Upper lobe of left lung (tissue), 6 donors: ENCODE data around the gene ZBTB40. TPM values are rescaled to one million over a fixed set of nuclear protein-coding genes. Genes with fewer than 3 reads are reported as not detected.

Experiments
- ATAC-seq, 2 donors: fragments of 200-7000 bp; cut with Tn5 transposase; one replicate each; pipeline ENCODE4 v1.9.1; 2022; ENCODE audit warnings: mild to moderate bottlenecking in 2 of 2, moderate library complexity in 2 of 2; ENCODE audit not compliant: low FRiP score in 2 of 2
- DNase-seq, 2 donors: peaks; one replicate each; pipeline ENCODE4 v3.0.0-alpha.2; 2019 to 2020
- H3K27ac ChIP-seq, 4 donors: fragments of 200-600 bp; sonication (generic); one replicate each; pipeline ENCODE4 v1.5.1; 2016 to 2019
- H3K27me3 ChIP-seq, 4 donors: fragments of 200-600 bp; sonication (generic); one replicate each; pipeline ENCODE4 v1.5.1; 2017 to 2019
- H3K36me3 ChIP-seq, 4 donors: fragments of 200-600 bp; sonication (generic); one replicate each; pipeline ENCODE4 v1.5.1; 2016 to 2019
- H3K4me1 ChIP-seq, 4 donors: fragments of 200-600 bp; sonication (generic); one replicate each; pipeline ENCODE4 v1.5.1; 2018 to 2019
- H3K4me3 ChIP-seq, 4 donors: fragments of 200-600 bp; sonication (generic); one replicate each; pipeline ENCODE4 v1.5.1; 2017 to 2019; ENCODE audit warnings: mild to moderate bottlenecking in 2 of 4, moderate library complexity in 1 of 4
- H3K9me3 ChIP-seq, 4 donors: fragments of 200-600 bp; sonication (generic); one replicate each; pipeline ENCODE4 v1.5.1; 2018 to 2019
- EP300 ChIP-seq, 4 donors: sonication (generic); formaldehyde crosslinking; IDR thresholded peaks; one replicate each; pipeline ENCODE4 v1.5.1; 2017; ENCODE audit warnings: antibody characterized with exemption in 4 of 4, control low read depth in 2 of 4
- POLR2A ChIP-seq, 4 donors: fragments of 450-650 bp; IDR thresholded peaks; one replicate each; pipeline ENCODE4 v1.5.1; 2016 to 2017; ENCODE audit warnings: antibody characterized with exemption in 4 of 4, mild to moderate bottlenecking in 2 of 4
- POLR2AphosphoS5 ChIP-seq, 2 donors: sonication (generic); formaldehyde crosslinking; IDR thresholded peaks; one replicate each; pipeline ENCODE4 v1.5.1; 2017; ENCODE audit warnings: antibody characterized with exemption in 2 of 2
- WGBS, 2 donors: methylation state at CpG; one replicate each; pipeline ENCODE4 v1.1.5; 2017 to 2018; 5-methylcytosine and 5-hydroxymethylcytosine counted together
- total RNA-seq, 6 donors: library from RNA; depleted of rRNA in 4 of 6; stranded (reverse); fragments of >200 nt in 4 of 6; gene quantifications; one replicate each; pipeline versions ENCODE4 v1.1.0 to v1.2.1, GENCODE V29; 2016 to 2021
- TF ChIP-seq, protein P1 (sequence below), 6 experiments: fragments of 450-650 bp in 4 of 6; fragments of 200-600 bp in 2 of 6; sonication (generic) in 2 of 6; IDR thresholded peaks; one replicate each; pipeline ENCODE4 v1.5.1; 2016 to 2019; ENCODE audit warnings: antibody characterized with exemption in 6 of 6
- donor health status: DM: no; HTN: no; CAD: no; lungs with moderate emphysema.
- donor health status: DM: no; HTN: yes; CAD: no; lungs with severe emphysema.

ZBTB40 gene
- total RNA-seq, 6 donors from 2014 or later: 18.1 to 62.9 (median 24.1) TPM

DNA sequence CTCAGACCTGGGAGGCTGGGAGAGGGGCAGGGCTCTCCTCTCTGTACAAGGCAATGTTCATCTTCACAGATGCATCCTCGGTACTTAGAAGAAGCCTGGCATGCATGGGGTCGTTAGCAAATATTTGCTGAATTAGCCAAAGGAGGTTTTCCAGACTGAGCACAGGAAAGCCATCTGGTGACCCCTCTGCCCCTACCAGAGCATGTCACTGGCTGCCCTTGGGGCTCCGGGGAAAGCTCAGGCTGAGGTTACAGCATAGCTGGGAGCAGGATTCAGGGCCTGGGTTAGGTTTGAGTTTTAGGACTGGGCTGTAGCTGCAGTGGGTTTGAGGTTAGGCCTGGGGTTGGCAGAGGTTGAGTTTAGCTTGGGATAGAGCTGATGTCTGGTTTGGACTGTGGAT, 43.4 kb upstream of the ZBTB40 start:
- ATAC-seq (peak in 1 of 2 donors; percentile 14), DNase-seq (no peak)
- Histone ChIP-seq H3K36me3 (no peaks in the 10 kb centered on the region), H3K27ac (no peak overlapping the region), H3K27me3 (no peaks in the 10 kb centered on the region), H3K4me1 (peaks cover 5 to 10% (median 6%) of the 10 kb centered on the region in 4 donors), H3K4me3 (no peak overlapping the region), H3K9me3 (no peaks in the 10 kb centered on the region)
- no peak for TF ChIP-seq POLR2A (IDR thresholded peaks at IDR 0.05)
- TF ChIP-seq, protein P1, sequence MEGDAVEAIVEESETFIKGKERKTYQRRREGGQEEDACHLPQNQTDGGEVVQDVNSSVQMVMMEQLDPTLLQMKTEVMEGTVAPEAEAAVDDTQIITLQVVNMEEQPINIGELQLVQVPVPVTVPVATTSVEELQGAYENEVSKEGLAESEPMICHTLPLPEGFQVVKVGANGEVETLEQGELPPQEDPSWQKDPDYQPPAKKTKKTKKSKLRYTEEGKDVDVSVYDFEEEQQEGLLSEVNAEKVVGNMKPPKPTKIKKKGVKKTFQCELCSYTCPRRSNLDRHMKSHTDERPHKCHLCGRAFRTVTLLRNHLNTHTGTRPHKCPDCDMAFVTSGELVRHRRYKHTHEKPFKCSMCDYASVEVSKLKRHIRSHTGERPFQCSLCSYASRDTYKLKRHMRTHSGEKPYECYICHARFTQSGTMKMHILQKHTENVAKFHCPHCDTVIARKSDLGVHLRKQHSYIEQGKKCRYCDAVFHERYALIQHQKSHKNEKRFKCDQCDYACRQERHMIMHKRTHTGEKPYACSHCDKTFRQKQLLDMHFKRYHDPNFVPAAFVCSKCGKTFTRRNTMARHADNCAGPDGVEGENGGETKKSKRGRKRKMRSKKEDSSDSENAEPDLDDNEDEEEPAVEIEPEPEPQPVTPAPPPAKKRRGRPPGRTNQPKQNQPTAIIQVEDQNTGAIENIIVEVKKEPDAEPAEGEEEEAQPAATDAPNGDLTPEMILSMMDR (IDR thresholded peaks at IDR 0.05): no peak
- no peak for TF ChIP-seq EP300 (IDR thresholded peaks at IDR 0.05)
- TF ChIP-seq POLR2AphosphoS5 (IDR thresholded peaks at IDR 0.05): no peak
- 44 to 62% methylated on average over 3 of the region's 3 CpGs for WGBS, 2 donors

DNA sequence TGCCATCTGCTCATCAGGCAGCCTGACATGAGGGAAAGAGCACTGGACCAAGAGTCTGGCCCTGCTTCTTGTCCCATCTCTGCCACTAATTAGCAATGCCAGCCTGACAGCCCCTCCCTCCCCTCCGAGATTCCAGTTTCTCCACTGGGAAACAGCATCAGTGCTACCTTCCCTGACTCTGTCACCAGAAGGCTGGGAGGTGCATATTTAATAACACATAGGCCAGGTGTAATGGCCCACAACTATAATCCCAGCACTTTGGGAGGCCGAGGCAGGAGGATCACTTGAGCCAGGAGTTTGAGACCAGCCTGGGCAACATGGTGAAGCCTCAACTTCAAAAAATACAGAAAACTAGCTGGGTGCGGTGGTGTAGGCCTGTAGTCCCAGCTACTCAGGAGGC, 41.2 kb upstream of the ZBTB40 start:
- Histone ChIP-seq H3K9me3 (no peaks in the 10 kb centered on the region), H3K36me3 (no peaks in the 10 kb centered on the region), H3K27me3 (no peaks in the 10 kb centered on the region), H3K4me1 (peaks cover 11 to 24% (median 15%) of the 10 kb centered on the region in 4 donors), H3K27ac (no peak overlapping the region), H3K4me3 (no peak overlapping the region)
- ATAC-seq (no peak), DNase-seq (no peak)
- 91 to 94% methylated on average over 3 of the region's 3 CpGs for WGBS, 2 donors
- TF ChIP-seq, protein P1 (IDR thresholded peaks at IDR 0.05): no peak
- TF ChIP-seq POLR2A (IDR thresholded peaks at IDR 0.05): no peak
- TF ChIP-seq POLR2AphosphoS5 (IDR thresholded peaks at IDR 0.05): no peak
- no peak for TF ChIP-seq EP300 (IDR thresholded peaks at IDR 0.05)

DNA sequence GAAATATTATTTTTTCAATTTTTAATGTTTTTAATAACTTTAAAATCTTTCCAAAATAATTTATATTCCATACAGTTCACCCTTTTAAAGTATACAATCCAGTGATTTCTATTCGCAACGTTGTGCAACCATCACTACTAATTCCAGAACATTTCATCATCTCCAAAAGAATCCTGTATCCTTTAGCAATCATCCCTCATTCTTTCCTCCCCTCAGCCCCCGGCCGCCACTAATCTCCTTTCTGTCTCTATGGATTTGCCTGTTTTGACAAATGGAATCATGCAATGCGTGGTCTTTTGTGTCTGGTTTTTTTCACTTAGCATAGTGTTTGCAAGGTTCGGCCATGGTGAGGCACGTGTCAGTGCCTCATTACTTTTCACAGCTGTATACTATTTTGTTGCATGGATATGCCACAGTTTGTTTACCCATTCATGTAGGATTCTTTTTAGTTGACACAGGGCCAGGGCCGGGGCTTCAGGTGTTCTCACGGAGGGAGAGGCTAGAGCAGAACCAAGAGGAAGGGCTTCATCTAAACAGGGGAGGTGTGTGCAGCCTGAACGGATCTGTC, 40.6 kb upstream of the ZBTB40 start:
- 88 to 92% methylated on average over 10 of the region's 10 CpGs for WGBS, 2 donors
- no peaks in the 10 kb centered on the region for H3K36me3 ChIP-seq
- no peak for ATAC-seq
- no peak for TF ChIP-seq EP300 (IDR thresholded peaks at IDR 0.05)
- no peak for TF ChIP-seq POLR2A (IDR thresholded peaks at IDR 0.05)
- no peak for TF ChIP-seq POLR2AphosphoS5 (IDR thresholded peaks at IDR 0.05)
- TF ChIP-seq, protein P1 (IDR thresholded peaks at IDR 0.05): no peak
- DNase-seq: no peak
- H3K4me1 ChIP-seq: peaks cover 11 to 24% (median 15%) of the 10 kb centered on the region in 4 donors
- no peak overlapping the region for H3K27ac ChIP-seq
- no peak overlapping the region for H3K4me3 ChIP-seq
- H3K27me3 ChIP-seq: no peaks in the 10 kb centered on the region
- no peaks in the 10 kb centered on the region for H3K9me3 ChIP-seq

DNA sequence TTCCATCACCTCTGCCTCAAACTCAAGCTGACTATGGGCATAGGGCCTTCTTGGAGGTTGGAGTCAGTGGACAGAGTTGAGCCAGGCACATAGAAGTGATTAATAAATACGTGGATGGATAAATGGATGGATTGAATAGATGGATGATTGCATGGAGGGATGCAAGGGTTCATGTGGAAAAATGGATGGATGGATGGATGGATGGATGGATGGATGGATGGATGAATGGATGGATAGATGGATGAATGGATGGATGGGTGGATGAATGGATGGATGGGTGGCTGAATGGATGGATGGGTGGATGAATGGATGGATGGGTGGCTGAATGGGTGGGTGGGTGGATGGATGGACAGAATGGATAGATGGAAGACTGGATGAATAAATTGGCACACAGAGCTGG, 40.1 kb upstream of the ZBTB40 start:
- Histone ChIP-seq H3K27me3 (no peaks in the 10 kb centered on the region), H3K9me3 (no peaks in the 10 kb centered on the region), H3K4me3 (no peak overlapping the region), H3K4me1 (peaks cover 11 to 24% (median 15%) of the 10 kb centered on the region in 4 donors), H3K36me3 (no peaks in the 10 kb centered on the region), H3K27ac (peak overlapping the region in 1 of 4 donors; percentile 67)
- 88% methylated on average over 1 of the region's 1 CpG for WGBS, 2 donors
- ATAC-seq: no peak
- no peak for DNase-seq
- TF ChIP-seq, protein P1 (IDR thresholded peaks at IDR 0.05): no peak
- TF ChIP-seq POLR2A (IDR thresholded peaks at IDR 0.05): no peak
- no peak for TF ChIP-seq EP300 (IDR thresholded peaks at IDR 0.05)
- no peak for TF ChIP-seq POLR2AphosphoS5 (IDR thresholded peaks at IDR 0.05)
